Tongue (tissue), 2 donors: ENCODE results near the gene HSD3B1. TPM values are rescaled to one million over a fixed set of nuclear protein-coding genes. Genes with fewer than 3 reads are reported as not detected.
"Not testable (repeated sequence)": the region's sequence is repeated elsewhere in the genome, so short reads cannot be mapped to it uniquely, and the experiment has no call there.

Source experiments
- DNase-seq: peaks from one replicate; pipeline ENCODE4 v3.0.0-alpha.2; 2015
- total RNA-seq: library from RNA; depleted of rRNA; stranded (reverse); fragments of >200 nt; gene quantifications from one replicate; pipeline ENCODE4 v1.2.3, GENCODE V29; 2014

HSD3B1 gene
- total RNA-seq, 1 donor from 2014 or later, result not detected

DNA sequence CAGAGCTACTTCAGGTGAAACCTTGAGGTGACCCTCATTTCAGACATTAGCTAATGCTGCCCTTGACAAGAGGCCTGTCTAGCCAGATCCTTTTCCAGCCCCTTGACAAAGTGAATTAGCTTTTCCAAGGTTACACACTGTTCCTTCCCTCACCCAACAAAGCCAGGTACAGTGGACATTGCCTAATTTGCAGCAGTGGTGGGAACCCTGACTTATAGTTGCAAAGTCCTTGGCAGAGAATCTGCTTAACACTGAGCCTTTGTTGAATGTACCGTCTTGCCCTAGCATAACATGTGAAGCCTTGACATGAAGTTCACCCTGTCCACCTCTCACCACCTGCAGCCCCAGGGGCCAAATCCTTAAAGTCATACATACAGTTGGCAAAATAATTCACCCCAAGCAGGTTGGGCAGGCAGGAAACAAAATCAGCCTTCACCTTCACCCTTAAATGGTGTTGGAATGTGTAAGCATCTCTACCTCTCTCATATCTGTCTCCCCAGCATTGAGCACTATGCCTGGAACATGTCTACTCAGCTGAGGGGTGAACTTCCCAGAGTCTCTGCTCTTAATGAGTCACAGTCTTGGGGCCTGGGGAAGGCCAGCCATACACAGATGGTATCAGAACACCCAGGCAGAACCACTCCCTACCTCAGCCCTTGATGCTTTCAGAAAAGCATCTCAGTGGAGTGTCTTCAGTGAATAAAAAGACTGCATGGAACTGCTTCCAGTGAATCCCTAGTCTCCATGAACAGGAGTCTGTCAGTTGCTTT, 46.5 kb downstream of the HSD3B1 start:
- not testable (repeated sequence) for DNase-seq

DNA sequence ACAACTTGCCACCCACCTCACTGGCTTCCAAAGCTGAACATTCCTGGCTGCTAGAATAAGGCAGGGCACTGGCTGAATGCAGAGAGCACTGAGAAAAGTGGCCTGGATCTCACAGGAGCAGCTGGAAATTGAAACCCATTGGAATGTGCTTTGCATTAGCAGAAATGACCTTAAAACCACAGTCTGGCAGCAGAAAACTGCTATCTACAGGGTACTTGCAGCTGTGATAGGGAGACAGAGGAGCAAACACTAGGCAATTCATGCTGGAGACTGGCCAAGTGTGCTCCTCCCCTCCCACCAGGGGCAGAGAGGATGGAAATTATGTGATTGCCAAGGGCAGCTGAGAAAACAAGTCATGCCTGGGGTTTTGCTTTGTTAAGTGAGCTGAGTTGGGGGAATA, 47.2 kb downstream of the HSD3B1 start:
- peak; percentile 97 for DNase-seq

DNA sequence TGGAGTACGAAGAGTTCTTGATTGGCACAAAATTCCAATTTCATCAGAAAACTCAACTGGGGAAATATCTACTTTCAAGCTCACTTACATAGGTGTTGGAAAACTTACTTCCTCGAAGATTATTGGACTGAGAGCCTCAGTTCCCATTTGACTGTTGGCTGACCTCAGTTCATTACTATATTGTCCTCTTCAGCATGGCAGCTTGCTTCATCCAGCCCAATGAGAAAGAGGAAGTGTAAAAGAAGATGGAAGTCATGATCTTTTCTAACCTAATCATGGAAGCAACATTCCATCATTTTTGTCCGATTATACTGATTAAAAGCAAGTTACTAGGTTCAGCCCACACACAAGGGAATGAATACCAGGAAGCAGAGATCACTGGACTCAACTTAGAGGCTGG, 49.4 kb downstream of the HSD3B1 start:
- DNase-seq, result no peak

DNA sequence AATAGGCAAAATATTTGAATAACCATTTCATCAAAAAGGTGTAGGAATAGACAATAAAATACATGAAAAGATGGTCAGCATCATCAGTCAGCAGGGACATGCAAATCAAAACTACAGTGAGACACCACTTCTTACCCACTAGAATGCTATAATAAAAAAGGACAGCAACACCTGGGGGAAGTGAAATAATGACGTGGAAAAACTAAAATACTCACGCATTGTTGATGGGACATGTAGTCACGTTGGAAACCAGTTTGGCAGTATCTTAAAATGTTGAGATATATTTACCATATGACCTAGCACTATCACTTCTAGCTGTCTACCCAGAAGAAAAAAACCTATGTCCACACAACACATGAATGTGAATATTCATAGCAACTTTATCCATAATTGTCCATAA, 53.4 kb downstream of the HSD3B1 start:
- not testable (repeated sequence) for DNase-seq

DNA sequence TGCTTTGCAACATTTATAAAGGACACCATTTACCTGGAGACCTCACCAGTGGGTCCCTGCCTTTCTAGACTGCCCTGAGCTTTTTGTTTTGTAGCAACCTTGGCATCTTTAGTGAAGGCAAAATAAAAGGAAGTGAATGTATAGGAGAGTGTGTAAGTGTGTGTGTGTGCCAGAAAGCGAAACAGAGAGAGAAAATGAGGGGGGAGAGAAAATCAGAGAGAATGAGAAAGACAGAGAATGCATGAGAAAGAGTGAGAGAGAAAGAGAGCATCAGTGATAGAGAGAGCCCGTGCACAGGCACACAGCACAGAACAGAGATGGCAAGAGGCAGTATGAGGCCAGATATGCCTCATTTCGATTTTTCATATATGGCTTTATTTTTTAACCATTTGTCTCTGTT, 57.5 kb downstream of the HSD3B1 start:
- no peak for DNase-seq

Other genes with a start within 250 kb of the HSD3B1 start
- 0.21 TPM for gene HAO2, start 138.4 kb upstream of the HSD3B1 start, total RNA-seq
- gene HSD3B2, start 92.1 kb upstream of the HSD3B1 start, total RNA-seq, result not detected
- gene ZNF697, start 141.1 kb downstream of the HSD3B1 start, total RNA-seq, result 15.0 TPM
- 58.2 TPM for gene PHGDH, start 204.7 kb downstream of the HSD3B1 start, total RNA-seq